ENCODE results near the gene ZDHHC1. TPM values are rescaled to one million over a fixed set of nuclear protein-coding genes. Genes with fewer than 3 reads are reported as not detected.
"Not testable (repeated sequence)": the region's sequence is repeated elsewhere in the genome, so short reads cannot be mapped to it uniquely, and the experiment has no call there.

Gene ZDHHC1
- polyA plus RNA-seq, 12 donors, result 11.7 to 26.8 (median 17.0) TPM; not detected in 1

GRCh38 chr16:67431775-67432505 is 15.7 kb upstream of the ZDHHC1 start:
- DNase-seq, result no peak

DNA sequence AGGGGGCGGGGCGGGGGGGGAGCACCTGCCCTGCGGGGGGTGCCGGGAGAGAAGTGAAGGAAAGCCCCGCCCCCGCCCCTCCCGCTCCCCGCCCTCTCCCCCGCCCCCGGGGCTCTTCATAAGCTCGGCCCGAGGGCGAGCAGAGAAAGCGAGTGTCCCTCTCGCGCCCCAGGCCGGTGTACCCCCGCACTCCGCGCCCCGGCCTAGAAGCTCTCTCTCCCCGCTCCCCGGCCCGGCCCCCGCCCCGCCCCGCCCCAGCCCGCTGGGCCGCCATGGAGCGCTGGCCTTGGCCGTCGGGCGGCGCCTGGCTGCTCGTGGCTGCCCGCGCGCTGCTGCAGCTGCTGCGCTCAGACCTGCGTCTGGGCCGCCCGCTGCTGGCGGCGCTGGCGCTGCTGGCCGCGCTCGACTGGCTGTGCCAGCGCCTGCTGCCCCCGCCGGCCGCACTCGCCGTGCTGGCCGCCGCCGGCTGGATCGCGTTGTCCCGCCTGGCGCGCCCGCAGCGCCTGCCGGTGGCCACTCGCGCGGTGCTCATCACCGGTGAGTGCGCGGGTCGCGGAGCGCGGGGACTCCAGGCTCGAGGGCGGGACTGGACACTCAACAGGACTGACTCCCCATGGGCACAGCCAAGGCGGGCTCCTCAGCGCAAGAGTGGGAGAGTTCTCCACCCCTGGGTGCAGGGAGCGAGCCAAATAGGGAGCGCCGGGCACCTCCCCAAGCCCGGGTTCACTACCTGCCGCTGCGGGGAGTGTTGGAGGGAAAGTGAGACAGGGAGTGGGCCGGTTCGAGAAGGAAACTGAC is 14.9 kb upstream of the ZDHHC1 start, which contains the start of gene HSD11B2:
Gene HSD11B2, plus strand, starts transcription at position 145 of the 798 bp plus-strand sequence. Its CDS starts 128 bp downstream, at position 273.
- no peak for DNase-seq

GRCh38 chr16:67430504-67430976 is 14.3 kb upstream of the ZDHHC1 start:
- no peak for DNase-seq

DNA sequence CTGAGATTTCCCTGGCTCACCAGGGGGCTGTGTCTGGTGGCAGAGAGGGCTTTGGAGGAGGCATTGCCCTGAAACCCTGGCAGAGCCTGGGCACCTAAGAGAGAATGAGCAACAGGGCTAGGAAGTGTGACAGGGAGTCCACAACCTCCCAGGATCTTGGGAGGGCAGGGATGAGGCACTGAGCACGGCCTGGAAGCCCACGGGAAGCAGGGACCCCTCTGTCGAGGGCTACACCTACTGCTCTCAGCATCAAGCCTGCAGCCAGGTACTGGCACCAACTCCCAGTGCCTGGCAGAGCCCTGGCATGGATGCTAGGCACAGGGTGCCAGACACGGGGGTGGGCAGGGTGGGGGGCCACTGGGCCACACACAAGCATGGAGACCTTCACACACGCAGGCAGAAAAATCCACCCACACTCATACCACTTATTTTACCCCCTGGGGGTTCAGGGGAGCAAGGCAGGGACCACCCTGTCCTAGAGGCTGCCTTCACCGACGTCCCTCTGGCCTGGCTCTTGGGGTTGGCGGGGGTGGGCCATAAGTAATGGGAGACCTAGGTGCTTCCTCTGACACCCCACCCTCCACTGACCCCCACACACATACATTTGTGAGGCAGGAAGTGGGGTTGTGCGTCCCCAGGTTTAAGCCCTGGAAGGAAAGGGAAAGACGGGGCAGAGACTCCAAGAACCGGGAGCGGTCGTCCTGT is 13.7 kb upstream of the ZDHHC1 start:
- DNase-seq, result no peak

DNA sequence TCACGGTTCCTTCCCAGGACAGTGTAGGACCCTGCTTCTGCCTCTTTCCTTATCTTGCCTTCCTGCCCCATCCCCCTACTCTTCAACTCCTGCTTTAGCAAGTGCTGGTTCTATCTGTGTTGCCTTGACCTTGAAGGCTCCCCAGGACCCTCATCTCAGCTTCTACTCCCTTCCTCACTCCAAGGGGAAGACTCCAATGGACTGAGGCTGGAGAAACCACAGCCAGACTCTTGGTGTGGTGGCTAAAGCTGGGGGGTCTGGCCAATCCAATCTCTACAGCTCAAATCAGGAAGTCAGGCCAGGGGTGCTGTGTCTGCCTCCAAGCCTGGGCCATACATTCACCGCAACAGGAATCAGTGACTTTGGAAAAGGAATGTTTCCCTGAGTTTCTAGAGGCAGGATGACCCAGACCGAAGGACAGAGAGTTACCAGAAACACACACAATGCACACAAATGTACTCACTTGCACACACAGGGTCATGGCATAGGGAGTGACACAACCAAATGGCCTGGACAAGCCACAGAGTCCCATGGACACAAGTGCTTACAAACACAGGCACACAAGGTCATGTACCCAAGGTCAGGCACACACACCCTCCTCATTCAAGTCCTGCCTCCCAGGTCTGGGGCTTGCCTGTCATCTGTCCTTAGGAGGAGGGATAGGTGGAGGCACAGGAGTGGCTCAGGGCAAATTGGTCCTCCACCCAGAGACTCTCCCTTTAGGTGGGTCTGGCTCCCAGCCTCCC is 12.9 kb upstream of the ZDHHC1 start:
- no peak for DNase-seq

GRCh38 chr16:67428146-67428731 is 12.0 kb upstream of the ZDHHC1 start:
- no peak for DNase-seq

DNA sequence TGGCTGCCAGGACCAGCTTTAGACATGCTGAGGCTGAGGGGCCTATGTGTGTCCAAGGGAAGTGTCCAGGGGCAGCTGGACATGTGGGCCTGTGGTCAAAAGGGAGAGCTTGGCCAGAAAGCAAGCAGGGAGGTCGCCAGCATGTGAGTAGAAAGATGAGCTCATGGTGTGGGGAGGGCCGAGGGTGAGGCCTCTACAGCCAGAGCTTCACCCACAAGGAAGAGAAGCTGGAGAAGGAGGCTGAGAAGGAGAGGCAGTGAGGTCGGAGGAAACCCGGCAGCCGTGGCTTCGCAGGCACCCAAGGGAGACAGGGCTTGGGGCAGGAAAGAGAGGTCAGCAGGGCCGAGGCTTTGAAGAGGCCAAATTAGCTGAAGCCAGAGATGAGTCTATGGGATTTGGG is 10.7 kb upstream of the ZDHHC1 start:
- no peak for DNase-seq

- no peak for DNase-seq
These were observed 9.7 kb upstream of the ZDHHC1 start for GRCh38 chr16:67426022-67426421.

GRCh38 chr16:67425580-67425979 is 9.3 kb upstream of the ZDHHC1 start:
- DNase-seq, result no peak

DNA sequence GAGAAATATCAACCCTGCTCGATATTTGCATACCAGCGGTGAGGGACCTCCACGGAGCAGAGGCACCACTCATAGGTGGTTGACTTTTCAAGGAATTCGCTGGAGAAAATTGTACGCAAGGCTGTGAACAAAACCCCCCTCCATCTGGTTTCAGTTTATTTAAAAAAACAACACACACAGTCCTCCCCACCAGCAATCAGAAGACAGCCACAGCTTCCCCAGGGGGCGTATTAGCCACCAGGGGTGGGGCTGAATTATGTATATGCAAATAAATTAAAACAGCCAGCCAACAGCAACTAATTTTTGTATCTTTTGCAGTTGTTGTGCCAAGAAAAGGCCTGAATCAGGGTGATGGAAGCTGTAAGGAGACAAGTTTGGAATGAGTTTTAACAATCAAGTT is 8.8 kb upstream of the ZDHHC1 start:
- no peak for DNase-seq

- no peak for DNase-seq
These were observed 8.0 kb upstream of the ZDHHC1 start for GRCh38 chr16:67424261-67424615.

DNA sequence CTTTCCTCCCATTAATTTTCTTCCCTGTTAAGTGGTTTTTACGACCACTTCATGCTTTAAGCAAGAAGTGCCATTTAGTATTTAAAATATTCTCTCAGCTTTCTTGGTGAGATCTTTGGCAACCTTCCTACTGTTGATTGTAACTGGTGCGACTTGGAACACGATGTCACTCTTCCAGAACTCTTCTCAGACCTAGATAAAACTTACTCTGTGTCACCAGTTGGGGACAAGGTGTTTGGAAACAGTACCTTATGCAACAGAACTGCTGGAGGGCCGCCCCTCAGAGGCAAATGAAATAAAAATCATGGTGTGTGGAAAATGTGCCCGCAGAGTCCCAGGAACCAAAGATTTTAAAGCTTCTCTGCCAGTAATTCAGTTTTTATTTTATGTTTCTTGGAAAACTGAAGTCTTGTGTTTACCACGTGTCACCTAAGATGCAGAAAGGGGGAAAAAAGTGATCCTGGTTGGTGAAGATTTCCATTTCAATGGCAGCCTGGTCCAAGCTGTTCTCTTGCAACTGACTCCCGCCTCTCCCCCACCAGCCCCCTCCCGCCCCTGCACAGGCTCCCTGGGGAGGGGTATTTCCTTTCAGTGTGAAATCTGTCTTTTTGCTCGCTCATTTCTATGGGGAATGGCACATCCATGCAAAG is 7.5 kb upstream of the ZDHHC1 start:
- no peak for DNase-seq

- no peak for DNase-seq
These were observed 6.7 kb upstream of the ZDHHC1 start for GRCh38 chr16:67423015-67423414.

GRCh38 chr16:67421030-67421429 is 4.8 kb upstream of the ZDHHC1 start:
- DNase-seq, result no peak

DNA sequence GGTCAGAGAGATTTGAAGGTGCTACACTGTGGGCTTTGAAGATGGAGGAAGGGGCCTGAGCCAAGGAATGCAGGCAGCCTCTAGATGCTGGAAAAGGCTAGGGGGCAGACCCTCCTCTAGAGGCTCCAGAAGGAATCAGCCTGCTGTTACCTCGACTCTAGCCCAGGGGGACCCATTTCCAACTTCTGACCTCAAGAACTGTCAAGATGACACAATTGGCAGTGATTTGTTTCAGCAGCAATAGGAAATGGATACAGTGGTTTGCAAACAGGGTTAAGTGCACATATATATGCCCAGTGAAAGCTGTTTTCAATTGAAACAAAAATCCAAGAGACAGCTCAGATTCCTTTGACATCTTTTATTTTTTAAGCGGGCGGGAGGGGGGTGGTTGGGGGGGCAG is 3.7 kb upstream of the ZDHHC1 start:
- no peak for DNase-seq

GRCh38 chr16:67419502-67419901 is 3.2 kb upstream of the ZDHHC1 start:
- no peak for DNase-seq

DNA sequence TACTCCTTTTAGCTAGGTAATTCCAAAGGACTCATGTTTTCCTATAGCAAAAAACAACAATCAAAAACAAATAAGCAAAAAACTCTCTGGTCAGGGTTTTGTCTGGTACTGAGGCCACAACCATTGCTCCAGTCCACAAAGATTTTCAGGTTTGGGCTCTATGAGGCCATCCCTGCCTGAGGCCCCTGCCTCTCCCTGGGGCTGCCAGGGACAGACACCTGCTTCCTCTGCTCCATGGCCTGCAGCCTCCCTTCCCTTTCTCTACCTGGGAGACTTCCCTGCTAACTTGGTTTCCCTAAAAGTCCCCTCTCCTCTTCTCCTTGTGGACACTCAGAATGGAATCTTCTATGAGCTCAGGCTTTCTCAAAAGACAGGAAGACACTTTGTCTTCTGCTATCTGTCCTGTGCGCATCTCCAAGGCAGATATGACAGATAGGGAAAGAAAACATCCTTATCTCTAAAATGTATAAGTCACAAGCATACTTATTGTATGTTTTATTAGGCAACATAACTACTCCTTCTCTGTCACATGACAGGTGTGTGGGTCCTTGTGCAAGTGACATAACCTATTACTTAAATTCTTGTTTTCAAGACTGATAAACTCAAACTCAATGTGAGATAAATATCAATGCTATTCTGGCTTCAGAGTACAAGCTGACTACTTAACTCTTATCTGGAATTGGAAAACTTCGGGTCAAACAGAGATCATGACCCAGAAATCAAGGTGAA is 1.2 kb upstream of the ZDHHC1 start:
- DNase-seq, result no peak

GRCh38 chr16:67415421-67415820 is 856 bp downstream of the ZDHHC1 start:
- not testable (repeated sequence) for DNase-seq

DNA sequence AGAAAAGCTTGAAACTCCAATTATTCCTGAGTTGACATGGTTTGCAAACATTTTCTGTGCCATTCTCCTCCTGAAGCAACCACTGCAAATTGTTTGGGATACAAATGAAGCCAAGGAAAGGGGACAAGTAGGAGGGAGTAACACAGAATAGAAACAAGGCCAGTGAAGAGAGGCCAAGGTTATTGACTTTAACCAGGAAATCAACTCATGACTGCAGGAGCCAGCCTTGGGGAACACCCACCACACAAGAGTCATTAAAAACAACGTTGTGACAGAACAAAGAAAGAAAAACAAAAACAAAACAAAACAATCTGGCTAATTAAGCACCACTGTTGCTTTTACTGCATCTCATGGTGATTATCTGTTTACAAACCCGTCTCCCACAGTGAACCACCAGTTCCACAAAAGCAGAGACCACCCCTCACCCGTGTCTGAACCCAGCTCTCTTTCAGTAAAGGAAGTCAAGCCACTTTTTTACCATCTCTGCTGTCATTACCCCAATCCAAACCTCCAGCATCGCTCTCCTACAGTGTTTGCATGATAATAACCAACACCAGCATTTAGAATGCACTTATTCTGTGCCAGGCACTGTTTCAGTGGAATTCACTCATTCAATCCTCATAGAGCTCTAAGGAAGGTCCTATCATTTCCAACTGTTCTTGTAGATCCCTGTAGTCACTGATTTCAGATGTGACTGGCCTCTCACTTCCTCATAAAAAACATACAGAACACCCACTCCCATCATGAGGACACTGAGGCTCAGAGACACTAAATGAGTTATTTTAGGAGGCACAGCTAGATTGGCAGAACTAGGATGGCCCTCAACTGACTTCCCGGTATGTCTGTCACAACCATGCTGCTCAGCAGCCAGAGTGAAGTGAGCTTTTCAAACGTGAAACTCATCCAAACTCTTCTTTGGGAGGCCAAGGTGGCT is 2.0 kb downstream of the ZDHHC1 start:
- DNase-seq, result no peak

All from muscle of arm (tissue), 12 donors.